Hematopoietic multipotent progenitor cell treated with erythropoietin and hydrocortisone succinate and interleukin-3 and kit ligand, for 15 days (in vitro differentiated cells): ENCODE measurements around the gene FPR3.
"Not testable (repeated sequence)": the region's sequence is repeated elsewhere in the genome, so short reads cannot be mapped to it uniquely, and the experiment has no call there.

Experiments used
- DNase-seq: peaks from one replicate; pipeline ENCODE4 v3.0.0-alpha.2; 2015; ENCODE audit warnings: low spot score

FPR3 gene

GRCh38 chr19:51784109-51784785 is 10.7 kb upstream of the FPR3 start:
- DNase-seq: no peak

DNA sequence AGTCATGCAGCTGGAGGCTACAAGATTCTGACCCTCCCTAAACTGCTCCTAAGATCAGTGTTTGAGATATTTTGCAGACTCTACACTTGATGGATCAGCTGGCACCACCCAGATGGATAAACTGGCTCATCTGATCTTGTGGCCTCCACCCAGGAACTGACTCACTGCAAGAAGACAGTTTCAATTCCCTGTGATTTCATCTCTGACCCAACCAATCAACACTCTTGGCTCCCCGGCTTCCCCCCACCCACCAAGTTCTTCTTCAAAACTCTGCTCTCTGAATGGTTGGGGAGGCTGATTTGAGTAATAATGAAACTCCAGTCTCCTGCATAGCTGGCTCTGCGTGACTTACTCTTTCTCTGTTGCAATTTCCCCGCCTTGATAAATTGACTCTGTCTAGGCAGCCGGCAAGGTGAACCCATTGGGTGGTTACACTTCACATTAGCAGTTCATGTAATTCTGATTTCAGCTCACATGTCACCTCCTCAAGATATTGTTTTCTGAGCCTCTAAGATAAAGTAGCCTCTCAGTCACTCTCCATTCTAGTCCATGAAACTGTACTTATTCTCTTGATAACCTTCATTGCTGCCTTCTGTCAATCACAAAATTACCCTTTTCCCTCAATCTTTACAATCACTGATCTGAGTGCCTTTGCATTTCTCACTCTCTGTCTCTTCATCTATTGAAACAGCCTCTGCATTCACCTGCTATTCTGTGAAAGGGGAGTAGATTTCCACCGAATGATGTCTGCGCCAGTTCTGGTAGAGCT is 9.9 kb upstream of the FPR3 start:
- DNase-seq: no peak

- DNase-seq: no peak
Observed at GRCh38 chr19:51786646-51787494, 8.1 kb upstream of the FPR3 start.

- DNase-seq: no peak
Observed at GRCh38 chr19:51788029-51788428, 6.9 kb upstream of the FPR3 start.

GRCh38 chr19:51789061-51789795 is 5.7 kb upstream of the FPR3 start:
- DNase-seq: no peak

- DNase-seq: no peak
Observed at GRCh38 chr19:51792932-51793331, 2.0 kb upstream of the FPR3 start.

GRCh38 chr19:51793994-51794393 is 963 bp upstream of the FPR3 start:
- no peak for DNase-seq

DNA sequence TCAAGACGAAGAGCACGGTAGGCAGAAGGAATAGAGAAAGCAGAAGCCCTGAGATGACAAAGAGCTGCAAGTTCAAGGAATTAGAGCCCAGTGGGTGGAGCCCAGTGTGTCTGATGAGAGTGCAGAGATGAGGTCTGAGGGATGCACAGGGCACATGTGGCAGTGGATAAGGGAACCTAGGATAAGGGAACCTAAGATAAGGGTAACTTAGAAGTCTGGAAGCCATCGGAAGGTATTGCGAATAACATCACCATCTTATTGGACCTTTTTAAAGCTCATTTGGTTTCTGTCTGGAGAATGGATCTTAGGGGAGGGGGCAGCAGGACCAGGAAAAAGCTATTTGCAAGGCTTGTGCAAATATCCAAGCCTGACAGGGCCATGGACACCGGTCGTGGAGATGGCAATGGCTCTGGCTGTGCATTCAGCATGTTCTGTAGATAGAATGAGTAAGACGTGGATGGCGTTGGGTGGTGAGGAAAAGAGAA is 1.3 kb downstream of the FPR3 start:
- DNase-seq: peak; percentile 5

- no peak for DNase-seq
Observed at GRCh38 chr19:51797480-51797879, 2.5 kb downstream of the FPR3 start.

- DNase-seq: no peak
Observed at GRCh38 chr19:51798062-51798461, 3.1 kb downstream of the FPR3 start.

GRCh38 chr19:51799034-51799773 is 4.2 kb downstream of the FPR3 start:
- DNase-seq: peak; percentile 5

DNA sequence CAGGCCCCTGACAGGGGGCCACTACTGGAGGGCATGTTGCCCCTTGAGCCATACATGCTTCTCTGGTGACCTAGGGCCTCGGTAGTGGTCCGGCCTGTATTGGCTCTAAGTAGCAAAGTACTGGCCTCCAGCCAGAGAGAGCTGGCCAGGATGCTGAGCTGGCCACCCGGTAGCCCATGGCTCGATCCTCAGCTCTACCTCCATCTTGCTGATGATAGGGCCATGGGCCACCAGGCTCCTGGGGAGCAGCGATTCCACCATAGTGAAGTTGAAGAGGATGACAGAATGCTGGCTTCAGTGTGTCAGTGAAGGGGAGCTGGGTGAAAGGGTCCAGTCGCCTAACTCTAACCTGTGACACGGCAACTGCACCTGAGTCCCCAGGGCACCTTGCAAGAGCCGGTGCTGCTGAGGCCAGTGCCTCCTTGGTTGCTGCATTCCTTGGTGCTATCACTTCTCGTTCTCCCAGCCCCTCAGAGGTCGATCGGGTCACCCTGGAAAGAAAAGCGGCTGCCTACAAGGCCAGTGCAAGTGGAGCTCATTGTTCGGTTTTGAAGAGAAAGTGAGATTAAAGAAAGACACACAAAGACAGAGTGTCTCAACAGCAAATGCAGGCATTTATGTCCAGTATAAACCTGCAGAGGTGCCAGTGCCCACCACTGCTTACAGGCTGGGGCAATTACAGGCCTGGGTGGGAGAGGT is 5.0 kb downstream of the FPR3 start:
- no peak for DNase-seq

GRCh38 chr19:51800473-51801244 is 5.7 kb downstream of the FPR3 start:
- DNase-seq: peak; percentile 20

- no peak for DNase-seq
Observed at GRCh38 chr19:51802775-51803174, 7.8 kb downstream of the FPR3 start.

GRCh38 chr19:51803519-51803918 is 8.6 kb downstream of the FPR3 start:
- DNase-seq: no peak

DNA sequence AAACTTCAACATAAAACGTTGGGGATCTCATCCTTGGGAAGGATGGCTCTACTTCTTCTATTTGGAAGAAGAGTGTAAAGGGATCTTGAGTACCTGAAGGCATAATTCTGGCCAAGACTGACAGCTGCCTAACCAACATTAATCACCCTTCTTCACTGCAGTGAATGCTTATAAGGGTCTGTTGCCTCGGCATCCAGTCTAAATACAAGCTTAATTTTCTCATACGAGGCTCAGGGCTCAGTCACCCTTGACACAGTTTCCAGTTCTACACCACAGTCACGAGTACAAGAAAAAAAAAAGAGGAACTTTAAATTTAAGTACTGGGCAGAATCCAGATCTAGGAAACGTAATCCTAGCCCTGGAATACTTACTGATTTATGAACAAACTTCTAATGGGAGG is 9.0 kb downstream of the FPR3 start:
- no peak for DNase-seq

- DNase-seq: not testable (repeated sequence)
Observed at GRCh38 chr19:51804789-51805188, 9.8 kb downstream of the FPR3 start.

GRCh38 chr19:51805396-51805795 is 10.4 kb downstream of the FPR3 start:
- not testable (repeated sequence) for DNase-seq

- not testable (repeated sequence) for DNase-seq
Observed at GRCh38 chr19:51806571-51806970, 11.6 kb downstream of the FPR3 start.
